HEK293T (cell line): ENCODE measurements around the gene SEMA6A.

Source experiments
- ARNT ChIP-seq: fragments of 450-650 bp; IDR thresholded peaks from 2 replicates; pipeline ENCODE4 v1.6.1; 2017; ENCODE audit warnings: mild to moderate bottlenecking
- BHLHE40 ChIP-seq: fragments of 450-650 bp; IDR thresholded peaks from 2 replicates; pipeline ENCODE4 v1.6.1; 2016; ENCODE audit warnings: mild to moderate bottlenecking, moderate library complexity, borderline replicate concordance
- FOXK2 ChIP-seq: fragments of 450-650 bp; IDR thresholded peaks from 2 replicates; pipeline ENCODE4 v1.6.1; 2016; ENCODE audit warnings: mild to moderate bottlenecking
- FOXM1 ChIP-seq: fragments of 450-650 bp; IDR thresholded peaks from 2 replicates; pipeline ENCODE4 v1.6.1; 2017; ENCODE audit warnings: mild to moderate bottlenecking, borderline replicate concordance
- HDGF ChIP-seq: fragments of 450-650 bp; IDR thresholded peaks from 2 replicates; pipeline ENCODE4 v1.6.1; 2017; ENCODE audit warnings: antibody characterized with exemption, borderline replicate concordance
- NFRKB ChIP-seq: fragments of 450-650 bp; IDR thresholded peaks from 2 replicates; pipeline ENCODE4 v1.6.1; 2016; ENCODE audit warnings: mild to moderate bottlenecking, moderate library complexity
- PKNOX1 ChIP-seq: fragments of 450-650 bp; IDR thresholded peaks from 2 replicates; pipeline ENCODE4 v1.6.1; 2016
- SP1 ChIP-seq: fragments of 450-650 bp; IDR thresholded peaks from 2 replicates; pipeline ENCODE4 v1.6.1; 2017
- SUZ12 ChIP-seq: fragments of 450-650 bp; IDR thresholded peaks from 2 replicates; pipeline ENCODE4 v1.6.1; 2016; ENCODE audit warnings: mild to moderate bottlenecking

GRCh38 chr5:116520771-116521170 is 53.9 kb downstream of the SEMA6A start:
- TF ChIP-seq PKNOX1 (no peak), SP1 (no peak), FOXM1 (no peak), SUZ12 (no peak), ARNT (no peak), FOXK2 (no peak), BHLHE40 (no peak), NFRKB (no peak), HDGF (no peak)
